IMR-90 (cell line): ENCODE data around the gene SORD. TPM values are rescaled to one million over a fixed set of nuclear protein-coding genes. Genes with fewer than 3 reads are reported as not detected.

Source experiments
- ATAC-seq: fragments of 200-7000 bp; cut with Tn5 transposase; 2 replicates; pipeline ENCODE4 v1.9.1; 2020; ENCODE audit warnings: low read depth, mild to moderate bottlenecking, moderate library complexity
- BruUV-seq: library from RNA; stranded (reverse); fragments of 400-500 nt; replicated peaks from 2 replicates; lab custom pipeline; 2021; lab: Mats Ljungman, UMichigan
- CTCF ChIA-PET: fragments of 300-600 bp; formaldehyde crosslinking; extraction: SDS; loops from one replicate; lab custom pipeline; 2021; ENCODE audit warnings: antibody characterized with exemption; lab: Yijun Ruan, JAX
- POLR2A ChIA-PET: fragments of 300-600 bp; sonication (Branson Sonifier 250); formaldehyde crosslinking; loops from one replicate; lab custom pipeline; 2022; ENCODE audit warnings: antibody characterized with exemption; ENCODE audit not compliant: unreplicated experiment; lab: Charles Lee
- DNase-seq: peaks from one replicate; pipeline ENCODE4 v3.0.0; 2013
- H2AFZ ChIP-seq: replicated peaks from 2 replicates; pipeline ENCODE3; 2013; ENCODE audit warnings: low read length, mild to moderate bottlenecking; ENCODE audit not compliant: poor library complexity
- H2AK5ac ChIP-seq: 2 replicates; pipeline ENCODE4 v1.6.1; 2013; ENCODE audit warnings: low read depth, low read length, inconsistent platforms
- H2AK9ac ChIP-seq: replicated peaks from 2 replicates; pipeline ENCODE3; 2013; ENCODE audit warnings: mild to moderate bottlenecking, low read depth, low read length, moderate library complexity; ENCODE audit not compliant: poor library complexity
- H2BK120ac ChIP-seq: 2 replicates; pipeline ENCODE4 v1.6.1; 2013; ENCODE audit warnings: low read depth, low read length, inconsistent platforms
- H2BK15ac ChIP-seq: 3 replicates; pipeline ENCODE4 v1.6.1; 2013; ENCODE audit warnings: low read depth, low read length, inconsistent platforms
- H2BK20ac ChIP-seq: 2 replicates; pipeline ENCODE4 v1.6.1; 2013; ENCODE audit warnings: low read depth, mild to moderate bottlenecking, inconsistent platforms, low read length, moderate library complexity
- H2BK5ac ChIP-seq: 2 replicates; pipeline ENCODE4 v1.6.1; 2013; ENCODE audit warnings: mild to moderate bottlenecking, low read depth, low read length, inconsistent platforms; ENCODE audit not compliant: poor library complexity, severe bottlenecking
- H3K14ac ChIP-seq: replicated peaks from 2 replicates; pipeline ENCODE4 v1.6.1; 2013; ENCODE audit warnings: low read depth, low read length, inconsistent platforms
- H3K18ac ChIP-seq: 2 replicates; pipeline ENCODE4 v1.6.1; 2013; ENCODE audit warnings: low read depth, low read length, control low read depth
- H3K23ac ChIP-seq: 2 replicates; pipeline ENCODE4 v1.6.1; 2013; ENCODE audit warnings: low read depth, low read length, inconsistent platforms
- H3K27ac ChIP-seq: 2 replicates; pipeline ENCODE4 v1.5.1; 2013; ENCODE audit warnings: mild to moderate bottlenecking, control low read depth, low read length; ENCODE audit not compliant: insufficient read depth
- H3K27me3 ChIP-seq: 2 replicates; pipeline ENCODE4 v1.6.1; 2013; ENCODE audit warnings: low read length; ENCODE audit not compliant: control insufficient read depth, insufficient read depth
- H3K36me3 ChIP-seq: 2 replicates; pipeline ENCODE4 v1.6.1; 2013; ENCODE audit warnings: low read length, mixed read lengths; ENCODE audit not compliant: control insufficient read depth, insufficient read depth
- H3K4ac ChIP-seq: 2 replicates; pipeline ENCODE4 v1.6.1; 2013; ENCODE audit warnings: low read depth, low read length, inconsistent platforms
- H3K4me1 ChIP-seq: 2 replicates; pipeline ENCODE4 v1.6.1; 2013; ENCODE audit warnings: low read length, mixed read lengths; ENCODE audit not compliant: control insufficient read depth, insufficient read depth
- H3K4me2 ChIP-seq: 2 replicates; pipeline ENCODE4 v1.6.1; 2013; ENCODE audit warnings: low read depth, mild to moderate bottlenecking, control low read depth, low read length, moderate library complexity
- H3K4me3 ChIP-seq: 2 replicates; pipeline ENCODE4 v1.5.1; 2013; ENCODE audit warnings: low read depth, mild to moderate bottlenecking, control low read depth, low read length, moderate library complexity; ENCODE audit not compliant: insufficient read depth
- H3K56ac ChIP-seq: 2 replicates; pipeline ENCODE4 v1.6.1; 2013; ENCODE audit warnings: low read length, inconsistent platforms; ENCODE audit not compliant: insufficient read depth; ENCODE audit errors: extremely low read depth
- H3K79me1 ChIP-seq, 2 experiments: 2 replicates each; pipeline ENCODE4 v1.6.1; 2013; ENCODE audit warnings: low read length in 2 of 2, inconsistent platforms in 1 of 2, low read depth in 1 of 2
- H3K9ac ChIP-seq: 2 replicates; pipeline ENCODE4 v1.6.1; 2013; ENCODE audit warnings: low read depth, low read length, control low read depth
- H3K9me1 ChIP-seq: 2 replicates; pipeline ENCODE4 v1.6.1; 2013; ENCODE audit warnings: low read length, inconsistent platforms; ENCODE audit not compliant: insufficient read depth
- H3K9me3 ChIP-seq: 2 replicates; pipeline ENCODE4 v1.6.1; 2013; ENCODE audit warnings: low read length; ENCODE audit not compliant: control insufficient read depth, insufficient read depth
- H4K20me1 ChIP-seq: 2 replicates; pipeline ENCODE4 v1.6.1; 2013; ENCODE audit warnings: low read length, inconsistent platforms; ENCODE audit not compliant: insufficient read depth
- H4K5ac ChIP-seq: 2 replicates; pipeline ENCODE4 v1.6.1; 2013; ENCODE audit warnings: mild to moderate bottlenecking, low read depth, low read length, control low read depth
- H4K8ac ChIP-seq, 2 experiments: 2 replicates each; pipeline ENCODE4 v1.6.1; 2013; ENCODE audit warnings: low read depth in 2 of 2, low read length in 2 of 2, control low read depth in 1 of 2, inconsistent platforms in 1 of 2
- H4K91ac ChIP-seq: 2 replicates; pipeline ENCODE4 v1.6.1; 2013; ENCODE audit warnings: low read depth, low read length, inconsistent platforms; ENCODE audit not compliant: insufficient read depth
- POLR2A ChIP-seq: IDR thresholded peaks from 2 replicates; pipeline ENCODE4 v1.6.1; 2012; ENCODE audit warnings: mild to moderate bottlenecking, low read depth, low read length
- RCOR1 ChIP-seq: IDR thresholded peaks from 2 replicates; pipeline ENCODE4 v1.6.1; 2012; ENCODE audit warnings: mild to moderate bottlenecking, low read length, improper control_type of control experiment; ENCODE audit not compliant: insufficient replicate concordance
- SMC3 ChIP-seq: fragments of 150-350 bp; IDR thresholded peaks from 2 replicates; pipeline ENCODE4 v1.6.1; 2016; ENCODE audit warnings: low read depth, mild to moderate bottlenecking, antibody characterized with exemption, low read length, moderate library complexity
- WGBS, 2 experiments: methylation state at CpG; one replicate each; pipeline versions ENCODE4 v1.1.5 to v1.1.7; 2013; ENCODE audit warnings: missing lambda C conversion rate in 2 of 2; ENCODE audit not compliant: insufficient read length in 1 of 2; ENCODE audit errors: extremely low coverage in 2 of 2; 5-methylcytosine and 5-hydroxymethylcytosine counted together
- dilution Hi-C: fragments of 300-500 bp; cut with HindIII; formaldehyde crosslinking; loops from one replicate; pipeline ENCODE4 v1.14.3; 2018; ENCODE audit warnings: low sequenced_read_pairs; ENCODE audit not compliant: unreplicated experiment
- in situ Hi-C: fragments of 300-500 bp; cut with MboI; formaldehyde crosslinking; loops from 3 replicates; pipeline ENCODE4 v1.14.3; 2019; ENCODE audit warnings: low sequenced_read_pairs, inconsistent platforms, mixed read lengths
- intact Hi-C: fragments of 100-400 bp; cut with micrococcal nuclease; formaldehyde crosslinking; loops from 2 replicates; pipeline ENCODE4 v1.10.0; 2022
- polyA plus RNA-seq, 3 experiments: library from polyadenylated mRNA; depleted of rRNA; stranded (reverse); fragments of >200 nt; gene quantifications; 2 replicates each; pipeline ENCODE4 v1.2.3, GENCODE V29; 2012; ENCODE audit warnings: low replicate concordance in 1 of 3
- total RNA-seq: library from RNA; depleted of rRNA; stranded (reverse); fragments of >200 nt; gene quantifications from 2 replicates; pipeline ENCODE4 v1.2.3, GENCODE V29; 2012
- TF ChIP-seq, protein P1 (sequence below): fragments of 150-350 bp; IDR thresholded peaks from 2 replicates; pipeline ENCODE4 v1.6.1; 2017; ENCODE audit warnings: mild to moderate bottlenecking, antibody characterized with exemption, low read length, low read depth
- TF ChIP-seq, protein P2 (sequence below): conservative IDR thresholded peaks from 2 replicates; pipeline ENCODE4 v1.5.1; 2012; ENCODE audit warnings: mild to moderate bottlenecking, low read depth, low read length, improper control_type of control experiment

Gene SORD
- total and polyA plus RNA-seq, 2 of the 4 experiments (the other 2 are of a cell fraction), result 27.6 to 34.2 TPM

DNA sequence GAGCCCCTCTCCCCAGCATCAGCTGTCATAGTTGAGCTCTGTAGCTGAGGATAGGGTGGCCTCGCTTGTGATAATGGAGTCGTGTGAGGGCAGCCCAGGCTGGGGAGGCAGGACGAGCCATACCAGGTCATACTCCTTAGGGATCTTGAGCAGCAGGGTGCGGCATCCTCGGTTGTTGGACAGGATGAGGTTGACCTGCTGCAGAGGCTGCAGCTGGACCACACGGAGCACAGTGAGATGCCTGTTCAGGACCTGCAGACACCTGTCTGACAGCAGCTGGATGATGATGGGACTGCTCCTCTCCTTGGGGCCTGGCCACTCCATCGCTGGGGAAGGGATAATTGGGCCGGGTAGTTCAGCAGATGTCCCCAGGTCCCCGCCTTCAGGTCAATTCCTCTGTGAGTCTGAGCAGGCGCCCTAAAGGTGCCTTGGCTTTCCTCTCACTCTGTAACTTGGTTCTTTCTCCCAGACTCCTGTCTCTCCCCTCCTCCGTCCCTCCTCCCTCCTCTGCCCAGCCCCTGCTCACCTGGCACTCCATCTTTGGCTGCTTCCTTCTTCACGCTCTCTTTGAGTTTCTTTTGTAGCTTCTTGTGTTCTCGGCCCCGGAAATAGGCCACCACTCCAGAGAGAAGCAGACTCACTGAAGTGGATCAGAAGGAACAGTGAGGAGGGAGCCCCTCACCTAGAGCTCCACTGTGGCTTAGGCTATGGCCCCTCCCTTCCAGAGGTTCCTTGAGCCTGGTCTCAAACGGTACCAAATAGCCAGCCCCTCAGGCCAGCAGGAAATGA lies 83.2 kb downstream of the SORD start:
- Histone ChIP-seq H2AFZ (no peak overlapping the region), H3K9me1 (no peaks in the 10 kb centered on the region), H3K56ac (no peak overlapping the region), H3K4me3 (no peak overlapping the region), H3K9me3 (no peaks in the 10 kb centered on the region), H3K27ac (no peak overlapping the region), H3K23ac (no peak overlapping the region), H3K18ac (no peak overlapping the region), H3K9ac (no peak overlapping the region), H2AK5ac (no peak overlapping the region), H3K36me3 (no peaks in the 10 kb centered on the region), H2AK9ac (no peak overlapping the region), H4K91ac (no peak overlapping the region), H4K8ac (no peak overlapping the region), H2BK20ac (no peak overlapping the region), H2BK5ac (no peak overlapping the region), H2BK15ac (no peak overlapping the region), H4K5ac (no peak overlapping the region), H4K20me1 (no peaks in the 10 kb centered on the region), H3K27me3 (peaks cover 65% of the 10 kb centered on the region), H3K4ac (no peak overlapping the region), H3K4me1 (no peaks in the 10 kb centered on the region), H3K79me1 (no peaks in the 10 kb centered on the region), H3K4me2 (no peak overlapping the region), H3K14ac (no peak overlapping the region), H2BK120ac (no peak overlapping the region)
- intact Hi-C loops (no loop called here), in situ Hi-C loops (no loop called here), dilution Hi-C loops (no loop called here)
- ATAC-seq (no peak), DNase-seq (no peak)
- TF ChIP-seq, protein P1, sequence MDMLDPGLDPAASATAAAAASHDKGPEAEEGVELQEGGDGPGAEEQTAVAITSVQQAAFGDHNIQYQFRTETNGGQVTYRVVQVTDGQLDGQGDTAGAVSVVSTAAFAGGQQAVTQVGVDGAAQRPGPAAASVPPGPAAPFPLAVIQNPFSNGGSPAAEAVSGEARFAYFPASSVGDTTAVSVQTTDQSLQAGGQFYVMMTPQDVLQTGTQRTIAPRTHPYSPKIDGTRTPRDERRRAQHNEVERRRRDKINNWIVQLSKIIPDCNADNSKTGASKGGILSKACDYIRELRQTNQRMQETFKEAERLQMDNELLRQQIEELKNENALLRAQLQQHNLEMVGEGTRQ, result no peak
- TF ChIP-seq SMC3 (no peak), POLR2A (no peak), RCOR1 (no peak)
- TF ChIP-seq, protein P2, sequence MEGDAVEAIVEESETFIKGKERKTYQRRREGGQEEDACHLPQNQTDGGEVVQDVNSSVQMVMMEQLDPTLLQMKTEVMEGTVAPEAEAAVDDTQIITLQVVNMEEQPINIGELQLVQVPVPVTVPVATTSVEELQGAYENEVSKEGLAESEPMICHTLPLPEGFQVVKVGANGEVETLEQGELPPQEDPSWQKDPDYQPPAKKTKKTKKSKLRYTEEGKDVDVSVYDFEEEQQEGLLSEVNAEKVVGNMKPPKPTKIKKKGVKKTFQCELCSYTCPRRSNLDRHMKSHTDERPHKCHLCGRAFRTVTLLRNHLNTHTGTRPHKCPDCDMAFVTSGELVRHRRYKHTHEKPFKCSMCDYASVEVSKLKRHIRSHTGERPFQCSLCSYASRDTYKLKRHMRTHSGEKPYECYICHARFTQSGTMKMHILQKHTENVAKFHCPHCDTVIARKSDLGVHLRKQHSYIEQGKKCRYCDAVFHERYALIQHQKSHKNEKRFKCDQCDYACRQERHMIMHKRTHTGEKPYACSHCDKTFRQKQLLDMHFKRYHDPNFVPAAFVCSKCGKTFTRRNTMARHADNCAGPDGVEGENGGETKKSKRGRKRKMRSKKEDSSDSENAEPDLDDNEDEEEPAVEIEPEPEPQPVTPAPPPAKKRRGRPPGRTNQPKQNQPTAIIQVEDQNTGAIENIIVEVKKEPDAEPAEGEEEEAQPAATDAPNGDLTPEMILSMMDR, result no peak
- no TSS peak for BruUV-seq
- WGBS, 2 experiments, result 54% methylated on average over 6 of the region's 15 CpGs; no CpG with 5 or more reads in 1 of the 2 experiments
- ChIA-PET CTCF (interaction anchor here (2.2 kb wide), 1 partner anchor 12 kb away, joined by 11 read pairs; no protein-coding TSS in a partner anchor), POLR2A (no interaction called here)
